ENCODE results near the gene TGIF1.
A peak's percentile ranks its signal among the peaks of the same experiment; 100 is the strongest.

Gene TGIF1

GRCh38 chr18:3457261-3457724, 7.3 kb downstream of the TGIF1 start:
- TF ChIP-seq, protein P1, sequence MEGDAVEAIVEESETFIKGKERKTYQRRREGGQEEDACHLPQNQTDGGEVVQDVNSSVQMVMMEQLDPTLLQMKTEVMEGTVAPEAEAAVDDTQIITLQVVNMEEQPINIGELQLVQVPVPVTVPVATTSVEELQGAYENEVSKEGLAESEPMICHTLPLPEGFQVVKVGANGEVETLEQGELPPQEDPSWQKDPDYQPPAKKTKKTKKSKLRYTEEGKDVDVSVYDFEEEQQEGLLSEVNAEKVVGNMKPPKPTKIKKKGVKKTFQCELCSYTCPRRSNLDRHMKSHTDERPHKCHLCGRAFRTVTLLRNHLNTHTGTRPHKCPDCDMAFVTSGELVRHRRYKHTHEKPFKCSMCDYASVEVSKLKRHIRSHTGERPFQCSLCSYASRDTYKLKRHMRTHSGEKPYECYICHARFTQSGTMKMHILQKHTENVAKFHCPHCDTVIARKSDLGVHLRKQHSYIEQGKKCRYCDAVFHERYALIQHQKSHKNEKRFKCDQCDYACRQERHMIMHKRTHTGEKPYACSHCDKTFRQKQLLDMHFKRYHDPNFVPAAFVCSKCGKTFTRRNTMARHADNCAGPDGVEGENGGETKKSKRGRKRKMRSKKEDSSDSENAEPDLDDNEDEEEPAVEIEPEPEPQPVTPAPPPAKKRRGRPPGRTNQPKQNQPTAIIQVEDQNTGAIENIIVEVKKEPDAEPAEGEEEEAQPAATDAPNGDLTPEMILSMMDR (conservative IDR thresholded peaks at IDR 0.05) = no peak
- peak overlapping the region; percentile 96 for H3K27ac ChIP-seq

DNA sequence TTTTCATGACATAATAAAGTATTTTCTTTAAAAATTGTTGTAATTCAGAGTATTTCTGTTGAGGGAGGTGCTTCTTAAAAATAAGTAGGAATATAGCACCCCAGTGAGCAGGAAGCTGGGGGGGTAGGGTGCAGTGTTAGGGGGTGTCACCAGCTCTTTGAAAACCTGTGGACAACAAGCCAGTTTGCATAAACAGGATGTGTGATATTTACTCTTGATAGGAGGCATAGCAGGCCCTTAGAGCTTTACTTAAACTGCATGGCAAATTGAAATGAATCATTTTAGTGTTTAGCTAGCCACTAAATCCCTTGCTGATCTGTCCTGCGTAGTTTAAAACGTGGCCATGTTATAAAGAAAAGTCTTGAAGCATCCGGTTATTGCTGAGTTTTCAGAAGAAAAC, 8.4 kb downstream of the TGIF1 start:
- TF ChIP-seq, protein P1 (conservative IDR thresholded peaks at IDR 0.05) = no peak
- peak overlapping the region; percentile 96 for H3K27ac ChIP-seq

DNA sequence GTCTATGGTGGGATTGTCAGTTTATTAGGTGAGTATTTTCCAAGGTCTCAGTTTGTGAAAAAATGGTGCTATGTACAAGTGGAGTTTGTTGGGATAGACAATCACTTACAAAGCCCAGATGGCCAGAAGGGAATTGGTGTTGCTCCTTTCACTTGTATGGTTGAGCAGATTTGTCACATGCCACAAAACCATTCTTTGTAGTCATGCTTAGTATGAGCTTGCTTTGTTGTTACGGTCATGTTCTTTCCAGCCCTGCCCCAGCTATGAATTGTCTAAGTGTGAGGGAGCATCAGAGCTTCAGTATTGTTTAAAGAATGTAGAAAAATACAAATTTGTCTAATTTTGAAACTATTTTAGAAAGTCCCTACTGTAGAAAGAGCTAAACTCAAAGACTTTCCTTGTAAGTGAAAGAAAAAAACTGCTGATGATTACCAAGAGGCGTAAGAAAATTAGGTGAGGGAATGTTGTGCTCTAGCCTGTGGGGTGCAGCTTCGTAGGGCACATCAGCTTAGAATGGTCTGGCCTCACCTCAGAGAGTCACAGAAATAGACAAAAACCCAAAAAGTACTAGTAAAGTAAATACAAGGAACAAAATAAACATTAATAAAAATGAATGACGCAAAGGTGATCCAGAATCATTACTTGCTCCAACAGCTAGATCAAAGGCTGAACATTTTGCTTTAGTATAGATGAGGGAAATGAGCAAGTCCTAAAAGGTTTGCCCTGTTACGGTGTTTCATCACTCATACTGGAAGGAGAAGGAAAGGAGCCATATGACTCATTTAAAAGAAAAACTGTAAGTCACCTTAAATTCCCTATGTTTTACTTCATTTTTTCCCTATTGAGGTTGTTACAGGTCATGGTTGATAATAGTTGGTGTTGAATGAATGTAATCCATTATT, 9.2 kb downstream of the TGIF1 start:
- H3K27ac ChIP-seq = peak overlapping the region; percentile 96
- TF ChIP-seq, protein P1 (conservative IDR thresholded peaks at IDR 0.05) = no peak

GRCh38 chr18:3460823-3461398, 10.9 kb downstream of the TGIF1 start:
- no peak overlapping the region for H3K27ac ChIP-seq
- TF ChIP-seq, protein P1 (conservative IDR thresholded peaks at IDR 0.05) = no peak

- TF ChIP-seq, protein P1 (conservative IDR thresholded peaks at IDR 0.05) = no peak
- no peak overlapping the region for H3K27ac ChIP-seq
These were observed 11.7 kb downstream of the TGIF1 start for GRCh38 chr18:3461704-3462103.

GRCh38 chr18:3463051-3463450, 13.1 kb downstream of the TGIF1 start:
- TF ChIP-seq, protein P1 (conservative IDR thresholded peaks at IDR 0.05) = no peak
- no peak overlapping the region for H3K27ac ChIP-seq

DNA sequence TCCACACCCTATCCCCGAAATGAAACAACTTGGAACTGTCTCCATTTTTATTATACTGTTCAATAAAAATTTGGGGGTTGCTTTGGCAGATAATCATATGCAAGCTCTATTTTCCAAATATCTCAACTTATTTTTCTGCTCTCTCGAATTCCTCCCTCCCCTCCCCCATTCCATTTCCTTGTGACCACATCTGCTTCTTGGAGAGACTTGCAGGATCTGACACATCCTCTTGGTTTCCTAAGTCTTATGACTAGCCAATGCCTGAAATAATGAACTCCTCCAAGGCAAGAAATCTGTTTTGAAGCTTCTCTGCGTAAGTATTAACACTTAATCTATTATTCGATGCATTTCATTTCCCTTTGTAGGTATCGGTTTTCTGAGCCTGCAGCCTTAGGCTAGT, 16.1 kb downstream of the TGIF1 start:
- no peak overlapping the region for H3K27ac ChIP-seq

More for the DNA sequence above, 16.1 kb downstream of the TGIF1 start:
- TF ChIP-seq, protein P1 (conservative IDR thresholded peaks at IDR 0.05) = no peak

Measured in VCaP (cell line).